Measurements from ENCODE around the gene SLC30A5.

The SLC30A5 gene

DNA sequence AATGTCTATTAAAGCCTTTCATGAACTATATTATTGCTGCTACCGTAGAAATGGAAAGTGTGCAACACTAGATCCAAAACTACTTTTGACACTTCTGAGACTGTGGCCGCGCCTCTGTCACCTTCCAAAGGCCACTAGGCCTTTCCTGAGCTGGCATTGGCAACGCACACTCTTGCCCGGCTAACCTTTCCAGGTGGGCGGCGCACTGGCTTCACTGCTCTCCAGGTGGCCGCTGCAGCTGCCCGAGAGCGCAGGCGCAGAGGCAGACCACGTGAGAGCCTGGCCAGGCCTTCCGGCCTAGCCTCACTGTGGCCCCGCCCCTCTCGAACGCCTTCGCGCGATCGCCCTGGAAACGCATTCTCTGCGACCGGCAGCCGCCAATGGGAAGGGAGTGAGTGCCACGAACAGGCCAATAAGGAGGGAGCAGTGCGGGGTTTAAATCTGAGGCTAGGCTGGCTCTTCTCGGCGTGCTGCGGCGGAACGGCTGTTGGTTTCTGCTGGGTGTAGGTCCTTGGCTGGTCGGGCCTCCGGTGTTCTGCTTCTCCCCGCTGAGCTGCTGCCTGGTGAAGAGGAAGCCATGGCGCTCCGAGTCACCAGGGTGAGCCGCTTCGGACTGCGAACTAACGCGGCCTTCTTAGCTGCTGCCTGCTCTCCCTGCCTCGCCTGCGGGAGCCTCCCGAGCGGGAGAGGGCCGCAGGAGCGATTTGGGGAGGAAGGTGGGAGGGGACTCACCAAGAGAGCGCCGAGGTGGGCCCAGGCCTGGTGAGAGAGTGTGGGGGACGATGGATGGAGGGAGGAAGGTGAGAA lies 73.1 kb downstream of the SLC30A5 start, which contains the start of gene CCNB1:
CCNB1 (plus strand) TSS at position 465 of the 807 bp plus-strand sequence; CDS start at position 578, 113 bp downstream.
- DNase-seq (ENCODE audit: low read depth in 2 of 2, low spot score in 1 of 2) = peak; percentile 87 to 97

DNA sequence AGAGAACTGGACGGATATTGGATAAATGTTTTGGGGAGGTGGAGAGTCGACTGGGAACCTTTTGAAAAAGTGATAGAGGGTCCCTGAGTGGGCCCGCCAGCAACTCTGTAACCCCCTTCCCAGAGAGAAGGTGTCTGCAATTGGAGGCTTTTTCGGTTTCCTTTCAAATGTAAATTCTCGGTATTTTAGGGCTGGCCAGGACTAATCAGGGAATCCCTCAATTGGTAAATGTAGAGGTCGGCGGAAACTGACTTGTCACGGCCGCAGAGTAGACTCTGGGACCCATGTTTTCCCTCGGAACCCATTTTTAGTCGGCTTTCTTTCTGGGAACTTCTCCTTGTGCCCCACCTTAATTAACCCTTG lies 73.7 kb downstream of the SLC30A5 start:
- no peak for DNase-seq (ENCODE audit: low read depth in 2 of 2, low spot score in 1 of 2)

DNA sequence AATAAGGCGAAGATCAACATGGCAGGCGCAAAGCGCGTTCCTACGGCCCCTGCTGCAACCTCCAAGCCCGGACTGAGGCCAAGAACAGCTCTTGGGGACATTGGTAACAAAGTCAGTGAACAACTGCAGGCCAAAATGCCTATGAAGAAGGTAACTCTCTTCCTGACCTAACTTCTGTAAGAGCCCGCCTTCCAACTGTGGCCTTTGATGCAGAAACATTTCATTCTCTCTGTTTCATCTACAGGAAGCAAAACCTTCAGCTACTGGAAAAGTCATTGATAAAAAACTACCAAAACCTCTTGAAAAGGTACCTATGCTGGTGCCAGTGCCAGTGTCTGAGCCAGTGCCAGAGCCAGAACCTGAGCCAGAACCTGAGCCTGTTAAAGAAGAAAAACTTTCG lies 74.1 kb downstream of the SLC30A5 start:
- DNase-seq (ENCODE audit: low read depth in 2 of 2, low spot score in 1 of 2) = no peak

DNA sequence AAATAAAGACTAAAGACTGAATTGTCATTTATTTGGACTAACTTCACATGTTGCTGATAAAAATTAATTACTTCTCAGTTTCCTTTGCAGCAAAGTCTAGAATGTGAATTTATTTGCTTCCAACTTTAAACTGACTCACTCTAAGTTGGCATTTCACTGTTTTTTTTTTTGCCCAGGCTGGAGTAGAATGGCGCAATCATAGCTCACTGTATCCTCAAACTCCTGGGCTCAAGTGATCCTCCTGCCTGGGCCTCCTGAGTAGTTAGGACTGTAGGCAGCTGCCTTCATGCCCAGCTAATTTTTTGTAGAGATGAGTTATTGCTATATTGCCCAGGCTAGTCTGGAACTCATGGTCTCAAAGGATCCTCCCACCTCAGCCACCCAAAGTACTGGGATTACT lies 76.7 kb downstream of the SLC30A5 start:
- DNase-seq (ENCODE audit: low read depth in 2 of 2, low spot score in 1 of 2) = no peak

DNA sequence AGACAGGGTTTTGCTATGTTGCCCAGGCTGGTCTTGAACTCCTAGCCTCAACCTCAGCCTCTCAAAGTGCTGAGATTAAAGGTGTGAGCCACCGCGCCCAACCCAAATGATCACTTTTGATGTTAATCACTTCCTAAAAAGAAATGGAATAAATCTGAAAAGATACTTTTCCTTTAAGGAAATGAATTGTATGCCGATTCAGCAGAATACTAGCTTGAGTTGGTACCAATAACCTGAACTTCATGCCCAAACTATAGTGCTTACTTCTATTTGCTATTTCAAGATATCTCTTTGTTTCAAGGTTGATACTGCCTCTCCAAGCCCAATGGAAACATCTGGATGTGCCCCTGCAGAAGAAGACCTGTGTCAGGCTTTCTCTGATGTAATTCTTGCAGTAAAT lies 77.2 kb downstream of the SLC30A5 start:
- DNase-seq (ENCODE audit: low read depth in 2 of 2, low spot score in 1 of 2) = no peak

Measured in stimulated activated CD8-positive, alpha-beta memory T cell treated with anti-CD3 and anti-CD28 coated beads, Interleukin-4, amount 100 ng/mL, for 1 hour (primary cell).